HepG2 (cell line): ENCODE data around the gene SESN1. TPM values are rescaled to one million over a fixed set of nuclear protein-coding genes. Genes with fewer than 3 reads are reported as not detected.

Experiments used
- CCAR2 ChIP-seq: fragments of 200-400 bp; formaldehyde crosslinking; optimal IDR thresholded peaks from 2 replicates; pipeline ENCODE3; 2018; ENCODE audit warnings: low read depth, mild to moderate bottlenecking, low read length, moderate library complexity
- DNMT1 ChIP-seq: sonication (generic); formaldehyde crosslinking; IDR thresholded peaks from 2 replicates; pipeline ENCODE4 v1.5.1; 2020; ENCODE audit warnings: mild to moderate bottlenecking, missing genetic modification reagents
- EP300 ChIP-seq, 3 experiments: sonication (generic) in 1 of 3; formaldehyde crosslinking in 1 of 3; IDR thresholded peaks; 2 replicates each; pipeline versions ENCODE4 v1.5.1 to v1.6.1; 2011 to 2020; ENCODE audit warnings: low read depth in 2 of 3, low read length in 2 of 3, borderline replicate concordance in 1 of 3, improper control_type of control experiment in 1 of 3, mild to moderate bottlenecking in 1 of 3, missing genetic modification reagents in 1 of 3, moderate library complexity in 1 of 3
- FOSL1 ChIP-seq: sonication (generic); formaldehyde crosslinking; IDR thresholded peaks from 2 replicates; pipeline ENCODE4 v1.9.0; 2021; ENCODE audit warnings: missing genetic modification reagents, borderline replicate concordance
- FOXO4 ChIP-seq: sonication (generic); formaldehyde crosslinking; conservative IDR thresholded peaks from 2 replicates; pipeline ENCODE4 v1.8.1; 2023; ENCODE audit warnings: missing genetic modification reagents
- IRF1 ChIP-seq: sonication (generic); formaldehyde crosslinking; IDR thresholded peaks from 2 replicates; pipeline ENCODE4 v1.4.0; 2020; ENCODE audit warnings: low read depth, mild to moderate bottlenecking, missing genetic modification reagents
- KDM3A ChIP-seq: IDR thresholded peaks from 2 replicates; pipeline ENCODE4 v1.6.1; 2018; ENCODE audit warnings: low read depth, missing compliant biosample characterization
- MAFK ChIP-seq, 2 experiments: IDR thresholded peaks in 1 of 2; conservative IDR thresholded peaks in 1 of 2; 2 replicates each; pipeline ENCODE4 v1.6.1; 2011; ENCODE audit warnings: improper control_type of control experiment in 2 of 2, low read length in 2 of 2
- MXD3 ChIP-seq: IDR thresholded peaks from 2 replicates; pipeline ENCODE4 v1.6.1; 2016; ENCODE audit warnings: mild to moderate bottlenecking, missing biosample characterization, missing genetic modification reagents
- MYC ChIP-seq: sonication (generic); formaldehyde crosslinking; IDR thresholded peaks from 2 replicates; pipeline ENCODE4 v1.9.0; 2021; ENCODE audit warnings: missing genetic modification reagents, borderline replicate concordance
- NAIF1 ChIP-seq: sonication (generic); formaldehyde crosslinking; IDR thresholded peaks from 2 replicates; pipeline ENCODE4 v1.5.0; 2020; ENCODE audit warnings: mild to moderate bottlenecking, missing genetic modification reagents, borderline replicate concordance
- NR3C1 ChIP-seq: sonication (generic); formaldehyde crosslinking; IDR thresholded peaks from 2 replicates; pipeline ENCODE4 v1.4.0; 2020; ENCODE audit warnings: missing genetic modification reagents
- RAD51 ChIP-seq: fragments of 450-650 bp; IDR thresholded peaks from 2 replicates; pipeline ENCODE4 v1.6.1; 2016; ENCODE audit warnings: borderline replicate concordance
- RBM22 ChIP-seq: fragments of 200-400 bp; formaldehyde crosslinking; optimal IDR thresholded peaks from 2 replicates; pipeline ENCODE3; 2017; ENCODE audit warnings: mild to moderate bottlenecking, low read length, moderate library complexity
- TFE3 ChIP-seq: IDR thresholded peaks from 2 replicates; pipeline ENCODE4 v1.6.1; 2016
- ZBTB37 ChIP-seq: sonication (generic); formaldehyde crosslinking; IDR thresholded peaks from 2 replicates; pipeline ENCODE4 v1.4.0; 2020; ENCODE audit warnings: mild to moderate bottlenecking, missing genetic modification reagents
- ZFP37 ChIP-seq: sonication (generic); formaldehyde crosslinking; IDR thresholded peaks from 2 replicates; pipeline ENCODE4 v1.4.0; 2020; ENCODE audit warnings: missing genetic modification reagents, borderline replicate concordance
- ZMYM3 ChIP-seq: sonication (generic); formaldehyde crosslinking; IDR thresholded peaks from 2 replicates; pipeline ENCODE4 v1.5.1; 2020; ENCODE audit warnings: mild to moderate bottlenecking, missing genetic modification reagents
- ZNF224 ChIP-seq: sonication (generic); formaldehyde crosslinking; IDR thresholded peaks from 2 replicates; pipeline ENCODE4 v1.5.0; 2020; ENCODE audit warnings: mild to moderate bottlenecking, missing genetic modification reagents
- ZNF235 ChIP-seq: sonication (generic); formaldehyde crosslinking; IDR thresholded peaks from 2 replicates; pipeline ENCODE4 v1.8.1; 2023; ENCODE audit warnings: mild to moderate bottlenecking, missing genetic modification reagents, borderline replicate concordance
- ZNF326 ChIP-seq: sonication (generic); formaldehyde crosslinking; IDR thresholded peaks from 2 replicates; pipeline ENCODE4 v1.4.0; 2020; ENCODE audit warnings: missing genetic modification reagents, borderline replicate concordance
- ZNF329 ChIP-seq: sonication (generic); formaldehyde crosslinking; IDR thresholded peaks from 2 replicates; pipeline ENCODE4 v1.9.0; 2021; ENCODE audit warnings: low read depth, mild to moderate bottlenecking, missing genetic modification reagents
- ZNF460 ChIP-seq: sonication (generic); formaldehyde crosslinking; IDR thresholded peaks from 2 replicates; pipeline ENCODE4 v1.5.1; 2020; ENCODE audit warnings: missing genetic modification reagents, mild to moderate bottlenecking, borderline replicate concordance
- ZNF570 ChIP-seq: sonication (generic); formaldehyde crosslinking; IDR thresholded peaks from 2 replicates; pipeline ENCODE4 v1.4.0; 2020; ENCODE audit warnings: mild to moderate bottlenecking, missing genetic modification reagents, borderline replicate concordance
- ZNF75D ChIP-seq: sonication (generic); formaldehyde crosslinking; IDR thresholded peaks from 2 replicates; pipeline ENCODE4 v1.8.1; 2023; ENCODE audit warnings: missing genetic modification reagents, mild to moderate bottlenecking, borderline replicate concordance
- polyA plus RNA-seq, 8 experiments: library from polyadenylated mRNA; depleted of rRNA in 3 of 8; stranded (reverse) in 7 of 8; unstranded in 1 of 8; fragments of >200 nt; fragmentation: Illumina TruSeq in 4 of 8; extraction: Trizol in 4 of 8; gene quantifications; 2 replicates each; pipeline versions ENCODE4 v1.2.1 to v1.2.3, GENCODE V29; 2011 to 2016; ENCODE audit warnings: low read depth in 4 of 8, missing spikeins in 1 of 8, mixed read lengths in 1 of 8; ENCODE audit not compliant: insufficient read depth in 1 of 8
- total RNA-seq, 5 experiments: library from RNA; depleted of rRNA; stranded (reverse); fragments of >200 nt; fragmentation: Illumina TruSeq; extraction: Trizol; gene quantifications; 2 replicates each; pipeline ENCODE4 v1.2.3, GENCODE V29; 2016; ENCODE audit warnings: low read depth in 1 of 5

Gene SESN1
- total and polyA plus RNA-seq, 2 of the 13 experiments (the other 11 are each of a cell fraction or from before 2014, with no cell fraction given), result 24.9 to 44.7 TPM

- no peak for TF ChIP-seq DNMT1 (CRISPR knock-in tag)
- TF ChIP-seq FOSL1 (CRISPR knock-in tag), result no peak
- no peak for TF ChIP-seq EP300 (IDR thresholded peaks at IDR 0.05; ENCODE audit: low read depth in 2 of 2, low read length in 2 of 2)
- TF ChIP-seq EP300 (CRISPR knock-in tag; IDR thresholded peaks at IDR 0.05; ENCODE audit: borderline replicate concordance), result peak; percentile 28; the same call in 1 of the 2 replicates
- TF ChIP-seq NAIF1 (CRISPR knock-in tag), result no peak
- TF ChIP-seq TFE3 (CRISPR knock-in tag), result no peak
- TF ChIP-seq MXD3 (CRISPR knock-in tag), result peak; percentile 86; the same call in 1 of the 2 replicates
- no peak for TF ChIP-seq RAD51
- TF ChIP-seq MAFK (conservative IDR thresholded peaks at IDR 0.05 in 1 of 2, IDR thresholded peaks at IDR 0.05 in 1 of 2; ENCODE audit: low read length in 2 of 2), result no peak
- TF ChIP-seq ZNF570 (CRISPR knock-in tag), result no peak
- no peak; the same call in 1 of the 2 replicates for TF ChIP-seq ZNF235 (CRISPR knock-in tag)
- TF ChIP-seq RBM22, result no peak
- no peak for TF ChIP-seq ZNF326
- peak; percentile 34; the same call in 1 of the 2 replicates for TF ChIP-seq ZNF329
- TF ChIP-seq ZMYM3, result no peak
- TF ChIP-seq ZNF75D, result no peak
- no peak for TF ChIP-seq ZFP37 (CRISPR knock-in tag)
- no peak for TF ChIP-seq ZBTB37 (CRISPR knock-in tag)
- no peak for TF ChIP-seq CCAR2
- peak; percentile 86; the same call in 1 of the 2 replicates for TF ChIP-seq ZNF224
- no peak for TF ChIP-seq FOXO4 (CRISPR knock-in tag)
- TF ChIP-seq MYC (CRISPR knock-in tag), result peak; percentile 74
- TF ChIP-seq NR3C1 (CRISPR knock-in tag), result no peak
- TF ChIP-seq IRF1 (CRISPR knock-in tag), result no peak
- no peak for TF ChIP-seq KDM3A (CRISPR knock-in tag)
- TF ChIP-seq ZNF460 (CRISPR knock-in tag), result no peak; the same call in 1 of the 2 replicates
Observed at GRCh38 chr6:109094416-109095035, at the start of gene SESN1 (continued).
